ENCODE data around the gene MOSMO.

DNA sequence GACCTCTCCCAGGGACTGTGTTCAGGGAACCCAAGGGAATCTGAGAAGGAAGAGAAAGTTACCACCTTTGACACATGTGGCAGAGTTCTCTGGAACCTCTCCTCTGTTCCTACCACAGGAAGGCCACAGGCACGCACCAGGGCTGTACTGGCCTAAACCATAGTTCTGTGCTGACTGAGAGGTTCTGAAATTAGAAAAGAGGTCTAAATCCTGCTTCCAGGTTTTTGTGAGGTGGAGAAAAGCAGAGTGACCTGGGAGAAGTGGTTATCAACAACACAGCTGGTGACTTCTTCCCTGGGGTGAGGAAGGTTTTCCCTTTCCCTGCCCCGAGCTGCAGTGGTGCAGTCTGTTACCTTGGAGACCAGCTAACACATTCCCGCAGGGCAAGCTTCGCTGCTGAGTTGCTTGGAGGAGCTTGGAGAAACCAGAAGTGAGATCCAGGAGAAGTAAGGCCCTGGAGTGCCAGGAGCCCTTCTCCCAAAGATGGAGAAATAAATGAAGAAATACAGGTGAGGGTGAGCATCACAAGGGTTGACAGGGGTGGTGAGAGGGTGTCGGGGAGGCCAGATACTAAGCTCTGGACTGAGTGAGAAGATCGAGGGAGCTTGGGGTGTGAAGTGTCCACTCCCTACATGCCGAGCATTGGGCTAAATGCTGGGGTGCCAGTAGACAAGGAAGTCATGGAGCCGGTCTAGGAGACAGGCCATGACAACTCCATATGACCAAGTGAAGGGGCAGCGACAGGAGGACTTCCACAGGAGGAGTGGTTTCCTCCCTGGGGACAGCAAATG is 84.4 kb downstream of the MOSMO start, which contains the start of gene VWA3A:
- no peak for TF ChIP-seq CTCF (IDR thresholded peaks at IDR 0.05)
- no peak for TF ChIP-seq POLR2A (IDR thresholded peaks at IDR 0.05)

Data from adrenal gland (tissue), 5 donors.